Smooth muscle cell of the brain vasculature (primary cell): Measurements from ENCODE around the gene NUP205.

Experiments
- DNase-seq: peaks from one replicate; pipeline ENCODE4 v3.0.0-alpha.2; 2012; ENCODE audit warnings: low read depth, low spot score

NUP205 gene

GRCh38 chr7:135550196-135550595, 7.5 kb upstream of the NUP205 start:
- DNase-seq = no peak

- no peak for DNase-seq
These were observed 5.6 kb upstream of the NUP205 start for GRCh38 chr7:135552148-135552547.

GRCh38 chr7:135553346-135553745, 4.4 kb upstream of the NUP205 start:
- no peak for DNase-seq

GRCh38 chr7:135558337-135558767, 635 bp downstream of the NUP205 start:
- peak; percentile 7 for DNase-seq

GRCh38 chr7:135558881-135559280, 1.2 kb downstream of the NUP205 start:
- DNase-seq = no peak

GRCh38 chr7:135560631-135561030, 2.9 kb downstream of the NUP205 start:
- no peak for DNase-seq

- DNase-seq = no peak
These were observed 5.0 kb downstream of the NUP205 start for GRCh38 chr7:135562720-135563119.

- no peak for DNase-seq
These were observed 14.1 kb downstream of the NUP205 start for GRCh38 chr7:135571834-135572233.

GRCh38 chr7:135573541-135573940, 15.8 kb downstream of the NUP205 start:
- DNase-seq = no peak

- no peak for DNase-seq
These were observed 17.6 kb downstream of the NUP205 start for GRCh38 chr7:135575296-135575695.

- DNase-seq = no peak
These were observed 20.9 kb downstream of the NUP205 start for GRCh38 chr7:135578569-135578968.

GRCh38 chr7:135584362-135585353, 26.9 kb downstream of the NUP205 start:
- no peak for DNase-seq

- no peak for DNase-seq
These were observed 39.6 kb downstream of the NUP205 start for GRCh38 chr7:135597181-135597925.

- DNase-seq = no peak
These were observed 40.2 kb downstream of the NUP205 start for GRCh38 chr7:135597926-135598305.

GRCh38 chr7:135599471-135599870, 41.8 kb downstream of the NUP205 start:
- DNase-seq = no peak

GRCh38 chr7:135600226-135600625, 42.5 kb downstream of the NUP205 start:
- no peak for DNase-seq

- DNase-seq = no peak
These were observed 43.5 kb downstream of the NUP205 start for GRCh38 chr7:135601182-135601581.

GRCh38 chr7:135602304-135602703, 44.6 kb downstream of the NUP205 start:
- no peak for DNase-seq

- DNase-seq = no peak
These were observed 58.4 kb downstream of the NUP205 start for GRCh38 chr7:135616136-135616535.

- no peak for DNase-seq
These were observed 60.1 kb downstream of the NUP205 start for GRCh38 chr7:135617781-135618180.

- no peak for DNase-seq
These were observed 60.8 kb downstream of the NUP205 start for GRCh38 chr7:135618510-135618909.

- no peak for DNase-seq
These were observed 62.7 kb downstream of the NUP205 start for GRCh38 chr7:135620447-135620846.
